DOHH2 (cell line): ENCODE results near the gene GPRIN3.
"Not testable (repeated sequence)": the region's sequence is repeated elsewhere in the genome, so short reads cannot be mapped to it uniquely, and the experiment has no call there.

Source experiments
- H3F3A ChIP-seq: fragments of 200-600 bp; sonication (generic), shearing (Covaris generic); 2 replicates; pipeline ENCODE4 v1.6.0; 2016; ENCODE audit warnings: antibody characterized with exemption, mild to moderate bottlenecking; ENCODE audit not compliant: control insufficient read depth, insufficient read depth
- H3K27ac ChIP-seq: fragments of 200-600 bp; sonication (generic); 2 replicates; pipeline ENCODE4 v1.5.1; 2014; ENCODE audit warnings: low read depth, mild to moderate bottlenecking, low read length, moderate library complexity
- H3K27me3 ChIP-seq: fragments of 200-600 bp; sonication (generic); 2 replicates; pipeline ENCODE4 v1.6.1; 2014; ENCODE audit warnings: mild to moderate bottlenecking, low read length, mixed read lengths; ENCODE audit not compliant: control insufficient read depth
- H3K36me3 ChIP-seq: fragments of 200-600 bp; sonication (generic); 2 replicates; pipeline ENCODE4 v1.6.1; 2014; ENCODE audit warnings: mild to moderate bottlenecking, low read length, moderate library complexity, mixed read lengths; ENCODE audit not compliant: control insufficient read depth
- H3K4me1 ChIP-seq: fragments of 200-600 bp; sonication (generic); 2 replicates; pipeline ENCODE4 v1.6.1; 2014; ENCODE audit warnings: mild to moderate bottlenecking, low read length, mixed read lengths; ENCODE audit not compliant: control insufficient read depth
- H3K4me2 ChIP-seq: fragments of 200-600 bp; sonication (generic); 2 replicates; pipeline ENCODE4 v1.6.0; 2014; ENCODE audit warnings: mild to moderate bottlenecking, low read length, moderate library complexity
- H3K4me3 ChIP-seq: fragments of 200-600 bp; sonication (generic); 2 replicates; pipeline ENCODE4 v1.5.1; 2014; ENCODE audit warnings: mild to moderate bottlenecking, low read length, mixed read lengths
- H3K79me2 ChIP-seq: fragments of 200-600 bp; sonication (generic); 2 replicates; pipeline ENCODE4 v1.6.1; 2014; ENCODE audit warnings: mild to moderate bottlenecking, low read length, mixed read lengths; ENCODE audit not compliant: control insufficient read depth
- H3K9me2 ChIP-seq: fragments of 200-600 bp; sonication (generic); replicated peaks from 2 replicates; pipeline ENCODE4 v1.6.1; 2014; ENCODE audit warnings: mild to moderate bottlenecking, low read length, mixed read lengths; ENCODE audit not compliant: control insufficient read depth
- H3K9me3 ChIP-seq: fragments of 200-600 bp; sonication (generic); 2 replicates; pipeline ENCODE4 v1.6.1; 2014; ENCODE audit warnings: antibody characterized with exemption, low read length, mixed read lengths; ENCODE audit not compliant: control insufficient read depth, insufficient read depth
- H4K20me1 ChIP-seq: fragments of 200-600 bp; sonication (generic); 2 replicates; pipeline ENCODE4 v1.6.0; 2014; ENCODE audit warnings: low read depth, mild to moderate bottlenecking, antibody characterized with exemption, low read length, moderate library complexity; ENCODE audit not compliant: control insufficient read depth, insufficient read depth
- CTCF ChIP-seq: fragments of 200-600 bp; sonication (generic); IDR thresholded peaks from one replicate; pipeline ENCODE4 v1.5.1; 2014; ENCODE audit warnings: antibody characterized with exemption, mild to moderate bottlenecking, low read depth, low read length; ENCODE audit not compliant: poor library complexity, severe bottlenecking
- EZH2phosphoT487 ChIP-seq: fragments of 200-600 bp; sonication (generic); IDR thresholded peaks from 2 replicates; pipeline ENCODE4 v1.6.1; 2017; ENCODE audit warnings: borderline replicate concordance, mild to moderate bottlenecking, antibody characterized with exemption, low read length, moderate library complexity, mixed read lengths

GPRIN3 gene

GRCh38 chr4:89204624-89205023 lies 103.0 kb downstream of the GPRIN3 start:
- H3K27me3 ChIP-seq: no peaks in the 10 kb centered on the region
- H3K4me2 ChIP-seq: no peak overlapping the region
- H3K9me3 ChIP-seq: no peaks in the 10 kb centered on the region
- no peaks in the 10 kb centered on the region for H4K20me1 ChIP-seq
- no peaks in the 10 kb centered on the region for H3F3A ChIP-seq
- TF ChIP-seq EZH2phosphoT487 (no peak), CTCF (no peak)
- H3K79me2 ChIP-seq: no peaks in the 10 kb centered on the region
- H3K9me2 ChIP-seq: no peaks in the 10 kb centered on the region
- H3K36me3 ChIP-seq: no peaks in the 10 kb centered on the region
- H3K4me3 ChIP-seq: no peak overlapping the region
- no peak overlapping the region for H3K27ac ChIP-seq
- H3K4me1 ChIP-seq: no peaks in the 10 kb centered on the region

- Histone ChIP-seq H3F3A (no peaks in the 10 kb centered on the region), H3K27ac (no peak overlapping the region), H4K20me1 (no peaks in the 10 kb centered on the region), H3K9me3 (no peaks in the 10 kb centered on the region), H3K4me2 (no peak overlapping the region), H3K79me2 (no peaks in the 10 kb centered on the region), H3K4me3 (no peak overlapping the region), H3K27me3 (no peaks in the 10 kb centered on the region), H3K36me3 (no peaks in the 10 kb centered on the region), H3K4me1 (no peaks in the 10 kb centered on the region), H3K9me2 (no peaks in the 10 kb centered on the region)
- TF ChIP-seq CTCF (no peak), EZH2phosphoT487 (no peak)
These were observed 103.7 kb downstream of the GPRIN3 start for GRCh38 chr4:89203902-89204301.

- H3K79me2 ChIP-seq, H3K27ac ChIP-seq, H3K27me3 ChIP-seq, H3F3A ChIP-seq, H3K9me2 ChIP-seq, H3K4me3 ChIP-seq, H3K4me1 ChIP-seq, H3K36me3 ChIP-seq, H4K20me1 ChIP-seq, H3K9me3 ChIP-seq, H3K4me2 ChIP-seq: not testable (repeated sequence)
These were observed 108.2 kb downstream of the GPRIN3 start for GRCh38 chr4:89199394-89199793.

GRCh38 chr4:89197920-89198319 lies 109.7 kb downstream of the GPRIN3 start:
- H3K4me3 ChIP-seq: no peak overlapping the region
- H3K4me1 ChIP-seq: no peaks in the 10 kb centered on the region
- TF ChIP-seq EZH2phosphoT487: no peak
- TF ChIP-seq CTCF: no peak
- H3K9me3 ChIP-seq: no peaks in the 10 kb centered on the region
- H3K36me3 ChIP-seq: no peaks in the 10 kb centered on the region
- no peaks in the 10 kb centered on the region for H3F3A ChIP-seq
- no peaks in the 10 kb centered on the region for H3K9me2 ChIP-seq
- no peak overlapping the region for H3K4me2 ChIP-seq
- no peaks in the 10 kb centered on the region for H4K20me1 ChIP-seq
- no peaks in the 10 kb centered on the region for H3K27me3 ChIP-seq
- H3K79me2 ChIP-seq: no peaks in the 10 kb centered on the region
- H3K27ac ChIP-seq: no peak overlapping the region
